ENCODE data around the gene BTN1A1. TPM values are rescaled to one million over a fixed set of nuclear protein-coding genes. Genes with fewer than 3 reads are reported as not detected.
A peak's percentile ranks its signal among the peaks of the same experiment; 100 is the strongest.

The BTN1A1 gene
- total and polyA plus RNA-seq, 9 of the 15 experiments (the other 6 are each of a cell fraction or from before 2014, with no cell fraction given): 0.01 to 0.15 (median 0.06) TPM; not detected in 4

- 0 out of 4 replicates have a peak overlapping the region, but pooled peaks of 1 of the 2 experiments have one; percentile 7 for H3K9ac ChIP-seq (ENCODE audit: insufficient read depth in 1 of 2, low read depth in 2 of 2, low read length in 2 of 2)
- H3K9me1 ChIP-seq (ENCODE audit: control insufficient read depth, insufficient read depth, low read length): no peaks in the 10 kb centered on the region
- no peaks in the 10 kb centered on the region for H4K20me1 ChIP-seq (replicated peaks; ENCODE audit: control insufficient read depth, insufficient read depth, low read length)
- ChIA-PET POLR2A (interaction anchor here (1.5 to 6.8 kb wide), 4 partner anchors 8 to 214 kb away, joined by 5 to 70 read pairs (median 16); partner anchors contain the start of gene HMGN4), CTCF (ENCODE audit: low intra/inter-chr PET ratio) (no interaction called here)
- no TSS peak for BruUV-seq (replicated peaks)
- H3K27ac ChIP-seq (ENCODE audit: extremely low read depth, low read depth, low read length): no peak overlapping the region
- H3K9me3 ChIP-seq (replicated peaks; ENCODE audit: control insufficient read depth, insufficient read depth, low read depth, low read length): no peaks in the 10 kb centered on the region
- peaks cover 5 to 9% of the 10 kb centered on the region in 2 experiments; a peak in 4 of 5 replicates for H3K4me1 ChIP-seq (replicated peaks in 1 of 2; ENCODE audit: control insufficient read depth in 2 of 2, insufficient read depth in 2 of 2, low read length in 2 of 2)
- peaks cover 12% of the 10 kb centered on the region for H3K36me3 ChIP-seq (ENCODE audit: control insufficient read depth, insufficient read depth, low read length)
- in situ Hi-C loops (cut with MboI): loop anchor here (25.0 kb wide), 1 partner anchor 363 kb away; a partner anchor contains a TSS
- FAIRE-seq (no peak), DNase-seq (ENCODE audit: extremely low read depth in 1 of 4, low spot score in 3 of 4) (peak; percentile 49 to 60 (median 56)), ATAC-seq (peak; percentile 24; the same call in 2 of the 3 replicates)
- H2AFZ ChIP-seq (ENCODE audit: low read depth, low read length): peak overlapping the region; percentile 9; the same call in 1 of the 2 replicates
- 66% methylated on average over 42 of the region's 42 CpGs for WGBS (ENCODE audit: insufficient coverage, low coverage, missing lambda C conversion rate)
- peak overlapping the region; percentile 26 for H3K4me3 ChIP-seq
- intact Hi-C loops (cut with micrococcal nuclease): loop anchor here (5.0 to 10.0 kb wide), 3 partner anchors 373 to 1134 kb away; partner anchors contain the start of gene ZNF184
- H3K4me2 ChIP-seq (ENCODE audit: insufficient read depth, low read length): peak overlapping the region; percentile 35; the same call in 1 of the 2 replicates
- no peaks in the 10 kb centered on the region for H3K79me2 ChIP-seq (ENCODE audit: control insufficient read depth, insufficient read depth, low read length)
- H3K27me3 ChIP-seq (ENCODE audit: control insufficient read depth in 2 of 2, insufficient read depth in 2 of 2, low read length in 2 of 2): no peaks in the 10 kb centered on the region
- TF ChIP-seq GABPA (tag; conservative IDR thresholded peaks at IDR 0.05; ENCODE audit: low read depth) (peak; percentile 67), TEAD2 (tag; IDR thresholded peaks at IDR 0.05) (peak; percentile 61; the same call in 1 of the 2 replicates), ATF1 (CRISPR knock-in tag; IDR thresholded peaks at IDR 0.05) (no peak), ATF1 (tag; IDR thresholded peaks at IDR 0.05) (no peak), CHD4 (IDR thresholded peaks at IDR 0.05; ENCODE audit: insufficient read depth, insufficient replicate concordance, low read depth, low read length, poor library complexity, severe bottlenecking) (no peak), NFXL1 (CRISPR knock-in tag; IDR thresholded peaks at IDR 0.05) (peak; percentile 48; the same call in 1 of the 2 replicates), NR4A1 (CRISPR knock-in tag; IDR thresholded peaks at IDR 0.05) (no peak), NR4A1 (tag; IDR thresholded peaks at IDR 0.05) (peak; percentile 92), E2F3 (CRISPR knock-in tag; IDR thresholded peaks at IDR 0.05) (peak; percentile 67; the same call in 1 of the 2 replicates), HDAC3 (IDR thresholded peaks at IDR 0.05; ENCODE audit: borderline replicate concordance, partially characterized antibody) (no peak), SMAD4 (CRISPR knock-in tag; conservative IDR thresholded peaks at IDR 0.05) (peak; percentile 95), NCOA6 (IDR thresholded peaks at IDR 0.05) (peak; percentile 90), NR2C1 (IDR thresholded peaks at IDR 0.05) (no peak), NR2C1 (tag; IDR thresholded peaks at IDR 0.05) (peak; percentile 74), SMARCC2 (IDR thresholded peaks at IDR 0.05; ENCODE audit: low read depth) (no peak), ZNF41 (CRISPR knock-in tag; conservative IDR thresholded peaks at IDR 0.05) (peak; percentile 72; the same call in 1 of the 2 replicates), ZNF644 (tag; IDR thresholded peaks at IDR 0.05; ENCODE audit: low read depth) (peak; percentile 76; the same call in 1 of the 2 replicates), ATF4 (CRISPR knock-in tag; IDR thresholded peaks at IDR 0.05) (peak; percentile 58; the same call in 1 of the 2 replicates), ZNF785 (CRISPR knock-in tag; IDR thresholded peaks at IDR 0.05) (0 out of 2 replicates have a peak, but pooled peaks have one; percentile 60), GTF2F1 (IDR thresholded peaks at IDR 0.05; ENCODE audit: low read depth, low read length) (no peak), STAT5B (CRISPR knock-in tag; IDR thresholded peaks at IDR 0.05) (0 out of 2 replicates have a peak, but pooled peaks have one; percentile 8)
Observed at GRCh38 chr6:26550250-26550993, 50.3 kb downstream of the BTN1A1 start.
